A549 (cell line): ENCODE results near the gene PRKAR2B. TPM values are rescaled to one million over a fixed set of nuclear protein-coding genes. Genes with fewer than 3 reads are reported as not detected.

Experiments
- ATAC-seq, 2 experiments: fragments of 200-7000 bp in 1 of 2; fragments of >200 bp in 1 of 2; cut with Nextera tagmentation in 1 of 2; cut with Tn5 transposase in 1 of 2; 3 replicates each; pipeline versions ENCODE4 v1.8.0 to v1.9.1; 2018 to 2020; ENCODE audit warnings: mild to moderate bottlenecking in 1 of 2, moderate library complexity in 1 of 2
- CTCF ChIA-PET: fragments of 300-600 bp; sonication (Branson Sonifier 250); formaldehyde crosslinking; extraction: SDS; loops from one replicate; lab custom pipeline; 2021; ENCODE audit warnings: antibody characterized with exemption, inconsistent platforms; lab: Yijun Ruan, JAX
- POLR2A ChIA-PET: fragments of 350-600 bp; formaldehyde crosslinking; extraction: SDS; loops from one replicate; lab custom pipeline; 2021; ENCODE audit warnings: antibody characterized with exemption, inconsistent platforms; lab: Yijun Ruan, JAX
- DNase-seq, 2 experiments: peaks; one replicate each; pipeline versions ENCODE4 v3.0.0 to v3.0.0-alpha.2; 2011 to 2016; ENCODE audit warnings: low read depth in 1 of 2, low spot score in 1 of 2
- FAIRE-seq: peaks from 2 replicates; lab custom pipeline; 2011; peaks lifted over from hg19 to GRCh38; lab: Jason Lieb, UNC
- H3K27ac ChIP-seq, 2 experiments: fragments of >200 bp; sonication (Bioruptor Twin); formaldehyde crosslinking; 3 replicates each; pipeline ENCODE4 v1.5.1; 2016 to 2017
- H3K4me1 ChIP-seq: fragments of >200 bp; sonication (Bioruptor Twin); formaldehyde crosslinking; 3 replicates; pipeline ENCODE4 v1.6.1; 2016
- H3K4me2 ChIP-seq: fragments of >200 bp; sonication (Bioruptor Twin); formaldehyde crosslinking; 3 replicates; pipeline ENCODE4 v1.6.1; 2016
- H3K4me3 ChIP-seq: fragments of >200 bp; sonication (Bioruptor Twin); formaldehyde crosslinking; 3 replicates; pipeline ENCODE4 v1.5.1; 2016
- H3K9me3 ChIP-seq: fragments of >200 bp; sonication (Bioruptor Twin); formaldehyde crosslinking; 3 replicates; pipeline ENCODE4 v1.6.1; 2016
- CHD4 ChIP-seq: fragments of 200-600 bp; sonication (generic); IDR thresholded peaks from 2 replicates; pipeline ENCODE4 v1.6.1; 2016; ENCODE audit warnings: antibody characterized with exemption, mild to moderate bottlenecking, borderline replicate concordance
- EHF ChIP-seq: fragments of 250-450 bp; sonication (Bioruptor Pico); IDR thresholded peaks from 2 replicates; pipeline ENCODE4 v1.5.0; 2020; ENCODE audit warnings: mild to moderate bottlenecking
- FOSL2 ChIP-seq, 2 experiments: fragments of 450-650 bp in 1 of 2; fragments of >200 bp in 1 of 2; sonication (Bioruptor Twin) in 1 of 2; formaldehyde crosslinking; IDR thresholded peaks; 2 replicates each; pipeline versions ENCODE4 v1.5.0 to v1.6.1; 2016 to 2020; ENCODE audit warnings: mild to moderate bottlenecking in 1 of 2, moderate library complexity in 1 of 2
- FOXS1 ChIP-seq: fragments of 250-450 bp; sonication (Bioruptor Pico); IDR thresholded peaks from 2 replicates; pipeline ENCODE4 v1.5.0; 2020; ENCODE audit warnings: mild to moderate bottlenecking, moderate library complexity
- HOXB13 ChIP-seq: fragments of 250-450 bp; sonication (Bioruptor Pico); IDR thresholded peaks from 2 replicates; pipeline ENCODE4 v1.5.0; 2020; ENCODE audit warnings: low read depth, mild to moderate bottlenecking, moderate library complexity
- KDM1A ChIP-seq: fragments of 200-600 bp; sonication (generic); IDR thresholded peaks from 2 replicates; pipeline ENCODE4 v1.6.1; 2016; ENCODE audit warnings: low read depth, mild to moderate bottlenecking
- NFE2L2 ChIP-seq: fragments of 150-350 bp; conservative IDR thresholded peaks from 2 replicates; pipeline ENCODE4 v1.6.1; 2014; ENCODE audit warnings: low read length
- NR3C1 ChIP-seq: fragments of >200 bp; sonication (Bioruptor Twin); formaldehyde crosslinking; IDR thresholded peaks from 3 replicates; pipeline ENCODE4 v1.6.1; 2017
- RAD21 ChIP-seq, 2 experiments: fragments of >200 bp in 1 of 2; sonication (Bioruptor Twin) in 1 of 2; formaldehyde crosslinking in 1 of 2; IDR thresholded peaks in 1 of 2; conservative IDR thresholded peaks in 1 of 2; 2 replicates in 1 of 2; 3 replicates in 1 of 2; pipeline ENCODE4 v1.6.1; 2012 to 2018; ENCODE audit warnings: inconsistent platforms in 1 of 2
- RARB ChIP-seq: fragments of 250-450 bp; sonication (Bioruptor Pico); IDR thresholded peaks from 2 replicates; pipeline ENCODE4 v1.8.0; 2021; ENCODE audit warnings: mild to moderate bottlenecking, moderate library complexity
- SREBF2 ChIP-seq: fragments of 450-650 bp; IDR thresholded peaks from 2 replicates; pipeline ENCODE4 v1.6.1; 2014; ENCODE audit warnings: mild to moderate bottlenecking, moderate library complexity
- ZFP36 ChIP-seq: fragments of 450-650 bp; IDR thresholded peaks from 2 replicates; pipeline ENCODE4 v1.6.1; 2014; ENCODE audit warnings: borderline replicate concordance; ENCODE audit not compliant: partially characterized antibody
- ZNF302 ChIP-seq: fragments of 250-450 bp; sonication (Bioruptor Pico); IDR thresholded peaks from 2 replicates; pipeline ENCODE4 v1.9.0; 2021; ENCODE audit warnings: inconsistent platforms, mild to moderate bottlenecking, moderate library complexity
- WGBS: methylation state at CpG from one replicate; pipeline ENCODE4 v1.1.6; 2017; ENCODE audit errors: missing lambda C conversion rate; 5-methylcytosine and 5-hydroxymethylcytosine counted together
- polyA plus RNA-seq, 4 experiments: library from polyadenylated mRNA; depleted of rRNA in 3 of 4; stranded (reverse); fragments of >200 nt; fragmentation: RNase III in 1 of 4; extraction: RNeasy Plus Mini Kit Qiagen cat#74134 plus additional on column Dnase treatment in 1 of 4; gene quantifications; 2 replicates in 3 of 4; 3 replicates in 1 of 4; pipeline ENCODE4 v1.2.3, GENCODE V29; 2011 to 2017
- TF ChIP-seq, protein P1 (sequence below): fragments of >200 bp; sonication (Bioruptor Twin); formaldehyde crosslinking; IDR thresholded peaks from 2 replicates; pipeline ENCODE4 v1.6.1; 2016
- TF ChIP-seq, protein P2 (sequence below): fragments of 450-650 bp; IDR thresholded peaks from 2 replicates; pipeline ENCODE4 v1.6.1; 2014; ENCODE audit warnings: antibody characterized with exemption
- TF ChIP-seq, protein P3 (sequence below): fragments of >200 bp; sonication (Bioruptor Twin); formaldehyde crosslinking; IDR thresholded peaks from 3 replicates; pipeline ENCODE4 v1.5.1; 2016

Gene PRKAR2B
- polyA plus RNA-seq, 2 of the 4 experiments (the other 2 are of a cell fraction) = 3.6 to 4.4 TPM

DNA sequence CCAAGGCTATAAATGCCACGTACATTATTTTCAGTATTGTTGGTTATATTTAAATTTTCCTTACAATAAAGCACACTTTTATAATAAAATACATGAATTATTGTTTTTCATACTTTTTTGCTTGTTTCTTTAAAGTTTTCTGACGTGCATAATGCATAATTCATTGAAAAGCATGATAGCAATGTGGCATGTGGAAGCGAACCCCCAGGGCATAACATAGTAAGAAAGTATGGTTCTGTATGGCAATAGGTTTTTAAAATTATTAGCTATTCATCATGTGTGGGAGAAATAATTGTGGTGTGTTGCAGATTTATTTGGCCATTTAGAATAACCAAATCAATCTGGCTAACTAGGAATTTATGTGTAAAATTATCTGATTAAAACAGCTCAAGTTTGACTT is 116.9 kb downstream of the PRKAR2B start:
- peak; percentile 49 for FAIRE-seq
- 61% methylated on average over 3 of the region's 3 CpGs for WGBS

DNA sequence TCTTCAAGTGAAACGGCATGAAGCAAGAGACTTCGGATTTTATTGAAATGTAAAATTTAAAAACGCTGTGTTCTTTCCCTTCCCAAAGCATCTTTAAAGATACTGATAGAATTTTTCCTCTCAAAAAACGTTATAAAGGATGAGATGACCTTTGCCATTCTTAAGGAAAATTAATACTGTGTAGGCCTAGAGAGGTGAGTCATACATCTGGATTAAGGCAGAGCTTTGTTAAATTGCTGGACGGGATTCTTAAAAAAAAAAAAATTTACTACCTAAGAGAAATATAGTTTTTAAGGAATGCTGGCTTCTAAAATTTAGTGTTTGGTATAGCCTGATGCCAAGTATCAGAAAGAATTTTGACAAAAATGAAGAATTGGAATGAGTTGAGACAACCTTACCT is 118.0 kb downstream of the PRKAR2B start:
- CTCF ChIA-PET = interaction anchor here (0.6 to 2.4 kb wide), 3 partner anchors 9 to 495 kb away, joined by 3 to 13 read pairs (median 3); no protein-coding TSS in a partner anchor
- DNase-seq = no peak
- WGBS = 55% methylated on average over 5 of the region's 5 CpGs
- no peak overlapping the region for H3K4me3 ChIP-seq
- no peak overlapping the region for H3K27ac ChIP-seq
- no peak for TF ChIP-seq FOSL2 (IDR thresholded peaks at IDR 0.05)
- TF ChIP-seq FOSL2 (CRISPR knock-in tag; IDR thresholded peaks at IDR 0.05) = peak; percentile 49; the same call in 1 of the 2 replicates
- TF ChIP-seq ZNF302 (CRISPR knock-in tag) = no peak
- TF ChIP-seq, all 56 proteins: peak for 1
- Histone ChIP-seq H3K9me3 (no peaks in the 10 kb centered on the region), H3K4me2 (no peak overlapping the region), H3K4me1 (0 out of 3 replicates have a peak, but pooled peaks cover 5% of the 10 kb centered on the region)
- FAIRE-seq = no peak
- POLR2A ChIA-PET = no interaction called here
- ATAC-seq = no peak

More for the DNA sequence above, 116.9 kb downstream of the PRKAR2B start:
- ChIA-PET POLR2A (no interaction called here), CTCF (interaction anchor here (1.2 to 2.4 kb wide), 2 partner anchors 10 to 11 kb away, joined by 3 to 13 read pairs; no protein-coding TSS in a partner anchor)
- no peak for DNase-seq
- Histone ChIP-seq H3K27ac (no peak overlapping the region), H3K9me3 (no peaks in the 10 kb centered on the region), H3K4me3 (no peak overlapping the region), H3K4me1 (0 out of 3 replicates have a peak, but pooled peaks cover 1% of the 10 kb centered on the region), H3K4me2 (no peak overlapping the region)
- ATAC-seq = no peak
- TF ChIP-seq, protein P1, sequence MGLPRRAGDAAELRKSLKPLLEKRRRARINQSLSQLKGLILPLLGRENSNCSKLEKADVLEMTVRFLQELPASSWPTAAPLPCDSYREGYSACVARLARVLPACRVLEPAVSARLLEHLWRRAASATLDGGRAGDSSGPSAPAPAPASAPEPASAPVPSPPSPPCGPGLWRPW = no peak
- TF ChIP-seq RARB (CRISPR knock-in tag) (no peak), ZFP36 (no peak), EHF (CRISPR knock-in tag) (no peak), KDM1A (no peak), FOXS1 (CRISPR knock-in tag) (no peak), SREBF2 (no peak), FOSL2 (IDR thresholded peaks at IDR 0.05) (no peak), FOSL2 (CRISPR knock-in tag; IDR thresholded peaks at IDR 0.05) (no peak), NR3C1 (no peak), NFE2L2 (no peak), CHD4 (no peak), HOXB13 (CRISPR knock-in tag) (no peak), RAD21 (conservative IDR thresholded peaks at IDR 0.05 in 1 of 2, IDR thresholded peaks at IDR 0.05 in 1 of 2) (no peak)
- TF ChIP-seq, protein P2, sequence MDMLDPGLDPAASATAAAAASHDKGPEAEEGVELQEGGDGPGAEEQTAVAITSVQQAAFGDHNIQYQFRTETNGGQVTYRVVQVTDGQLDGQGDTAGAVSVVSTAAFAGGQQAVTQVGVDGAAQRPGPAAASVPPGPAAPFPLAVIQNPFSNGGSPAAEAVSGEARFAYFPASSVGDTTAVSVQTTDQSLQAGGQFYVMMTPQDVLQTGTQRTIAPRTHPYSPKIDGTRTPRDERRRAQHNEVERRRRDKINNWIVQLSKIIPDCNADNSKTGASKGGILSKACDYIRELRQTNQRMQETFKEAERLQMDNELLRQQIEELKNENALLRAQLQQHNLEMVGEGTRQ = no peak

DNA sequence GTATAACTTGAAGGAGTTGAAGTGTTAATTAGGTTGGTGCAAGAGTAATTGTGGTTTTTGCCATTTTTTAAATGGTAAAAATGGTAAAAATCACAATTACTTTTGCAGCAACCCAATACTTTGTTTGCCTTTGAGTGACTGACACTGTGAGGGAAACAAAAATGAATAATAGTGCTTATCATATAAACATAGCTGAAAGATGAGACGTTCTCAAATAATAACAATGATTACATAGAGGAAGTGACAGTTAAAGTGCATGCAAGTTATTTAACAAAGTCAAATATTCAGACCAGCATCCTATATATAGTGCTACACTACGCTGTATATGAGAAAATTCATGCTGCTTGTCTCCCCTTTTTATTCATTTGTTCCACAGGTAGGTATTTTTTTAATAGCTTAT is 119.6 kb downstream of the PRKAR2B start:
- Histone ChIP-seq H3K27ac (no peak overlapping the region), H3K4me1 (0 out of 3 replicates have a peak, but pooled peaks cover 5% of the 10 kb centered on the region), H3K4me2 (no peak overlapping the region), H3K9me3 (no peaks in the 10 kb centered on the region), H3K4me3 (no peak overlapping the region)
- FAIRE-seq (no peak), ATAC-seq (no peak), DNase-seq (no peak)
- ChIA-PET CTCF (interaction anchor here (1.3 to 2.6 kb wide), 4 partner anchors 12 to 371 kb away, joined by 6 to 11 read pairs (median 7); no protein-coding TSS in a partner anchor), POLR2A (no interaction called here)
- WGBS = 36% methylated on average over 2 of the region's 2 CpGs
- TF ChIP-seq NR3C1 = no peak
- TF ChIP-seq, protein P3, sequence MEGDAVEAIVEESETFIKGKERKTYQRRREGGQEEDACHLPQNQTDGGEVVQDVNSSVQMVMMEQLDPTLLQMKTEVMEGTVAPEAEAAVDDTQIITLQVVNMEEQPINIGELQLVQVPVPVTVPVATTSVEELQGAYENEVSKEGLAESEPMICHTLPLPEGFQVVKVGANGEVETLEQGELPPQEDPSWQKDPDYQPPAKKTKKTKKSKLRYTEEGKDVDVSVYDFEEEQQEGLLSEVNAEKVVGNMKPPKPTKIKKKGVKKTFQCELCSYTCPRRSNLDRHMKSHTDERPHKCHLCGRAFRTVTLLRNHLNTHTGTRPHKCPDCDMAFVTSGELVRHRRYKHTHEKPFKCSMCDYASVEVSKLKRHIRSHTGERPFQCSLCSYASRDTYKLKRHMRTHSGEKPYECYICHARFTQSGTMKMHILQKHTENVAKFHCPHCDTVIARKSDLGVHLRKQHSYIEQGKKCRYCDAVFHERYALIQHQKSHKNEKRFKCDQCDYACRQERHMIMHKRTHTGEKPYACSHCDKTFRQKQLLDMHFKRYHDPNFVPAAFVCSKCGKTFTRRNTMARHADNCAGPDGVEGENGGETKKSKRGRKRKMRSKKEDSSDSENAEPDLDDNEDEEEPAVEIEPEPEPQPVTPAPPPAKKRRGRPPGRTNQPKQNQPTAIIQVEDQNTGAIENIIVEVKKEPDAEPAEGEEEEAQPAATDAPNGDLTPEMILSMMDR = no peak
